Ovary (tissue), 9 donors: Measurements from ENCODE around the gene SLC24A1. TPM values are rescaled to one million over a fixed set of nuclear protein-coding genes. Genes with fewer than 3 reads are reported as not detected.

Source experiments
- DNase-seq, 5 donors: peaks; one replicate each; pipeline ENCODE4 v3.0.0-alpha.2; 2019 to 2020
- H3K27ac ChIP-seq, 2 donors: fragments of 200-600 bp; one replicate each; pipeline versions ENCODE4 v1.5.1 to v1.8.0; 2019 to 2022
- H3K27me3 ChIP-seq: fragments of 200-600 bp; one replicate; pipeline ENCODE4 v1.8.0; 2022
- H3K36me3 ChIP-seq: fragments of 200-600 bp; sonication (generic); one replicate; pipeline ENCODE4 v1.5.1; 2019
- H3K4me1 ChIP-seq: one replicate; pipeline ENCODE4 v1.8.1; 2013; ENCODE audit warnings: mild to moderate bottlenecking, moderate library complexity; ENCODE audit not compliant: insufficient read depth
- H3K4me3 ChIP-seq: fragments of 200-600 bp; sonication (generic); one replicate; pipeline ENCODE4 v1.5.1; 2017
- H3K9me3 ChIP-seq, 2 donors: fragments of 200-600 bp in 1 of 2; sonication (generic) in 1 of 2; one replicate each; pipeline versions ENCODE4 v1.5.1 to v1.8.1; 2013 to 2019; ENCODE audit warnings: mild to moderate bottlenecking in 1 of 2, moderate library complexity in 1 of 2
- CTCF ChIP-seq, 3 donors: fragments of 450-650 bp in 2 of 3; fragments of 200-600 bp in 1 of 3; IDR thresholded peaks; one replicate each; pipeline versions ENCODE4 v1.5.1 to v1.8.0; 2016 to 2022; ENCODE audit warnings: antibody characterized with exemption in 3 of 3, mild to moderate bottlenecking in 1 of 3
- EP300 ChIP-seq: sonication (generic); formaldehyde crosslinking; IDR thresholded peaks from one replicate; pipeline ENCODE4 v1.6.1; 2017; ENCODE audit warnings: antibody characterized with exemption
- POLR2A ChIP-seq: fragments of 450-650 bp; IDR thresholded peaks from one replicate; pipeline ENCODE4 v1.6.1; 2017; ENCODE audit warnings: antibody characterized with exemption, mild to moderate bottlenecking, moderate library complexity
- WGBS, 3 donors: extraction: QIAGEN DNeasy Blood & Tissue Kit in 1 of 3; methylation state at CpG; one replicate each; pipeline versions ENCODE4 v1.1.5 to v1.1.7; 2013 to 2017; 5-methylcytosine and 5-hydroxymethylcytosine counted together
- intact Hi-C, 4 donors: fragments of 100-400 bp; cut with DNase I; formaldehyde crosslinking; loops; one replicate each; pipeline versions ENCODE4 v1.11.0 to v1.15.1; 2022 to 2023
- polyA plus RNA-seq, 2 donors: library from polyadenylated mRNA; stranded (reverse); fragments of 200-250 nt in 1 of 2; fragments of 350-450 nt in 1 of 2; fragmentation: Illumina TruSeq in 1 of 2; extraction: RNeasy Lipid Tissue Mini Kit (QIAGEN cat#74804) in 1 of 2; gene quantifications; one replicate each; pipeline ENCODE4 v1.2.3, GENCODE V29; 2013 to 2014
- total RNA-seq, 7 donors: library from RNA; depleted of rRNA in 2 of 7; stranded (reverse); fragments of >200 nt in 2 of 7; fragmentation: NEBNext Ultra II Directional in 3 of 7; extraction: Animal tissue kit (Norgen Biotek cat#: 25700) in 3 of 7; gene quantifications; one replicate each; pipeline versions ENCODE4 v1.1.0 to v1.2.4, GENCODE V29; 2016 to 2023
- donor health status: DM: no; HTN: no; CAD: no; lungs with moderate emphysema.
- donor health status: DM: no; HTN: no; CAD: no.
- donor health status: Bipolar disorder and iron deficiency.
- donor health status: DM: yes; HTN: yes; CAD: no.
- donor health status: DM: no; HTN: no; CAD: no.
- donor health status: DM: yes; HTN: yes; CAD: no.

The SLC24A1 gene
- total and polyA plus RNA-seq, 9 donors = 4.5 to 17.4 (median 11.3) TPM

- 72 to 78% (median 75%) methylated on average over 2 of the region's 2 CpGs for WGBS, 3 donors
- Histone ChIP-seq H3K9me3 (no peaks in the 10 kb centered on the region), H3K27ac (no peak overlapping the region), H3K4me1 (peaks cover 2% of the 10 kb centered on the region), H3K27me3 (no peaks in the 10 kb centered on the region), H3K4me3 (no peak overlapping the region), H3K36me3 (no peaks in the 10 kb centered on the region)
- intact Hi-C loops = loop anchor here in 1 of 4 donors (10.0 kb wide), 1 partner anchor 651 kb away; no protein-coding TSS in a partner anchor
- DNase-seq = no peak
- no peak for TF ChIP-seq POLR2A
- TF ChIP-seq EP300 = no peak
- TF ChIP-seq CTCF (IDR thresholded peaks at IDR 0.05) = no peak
Measured at GRCh38 chr15:65633752-65634151, 12.0 kb downstream of the SLC24A1 start.

GRCh38 chr15:65634356-65634755 lies 12.6 kb downstream of the SLC24A1 start:
- Histone ChIP-seq H3K9me3 (no peaks in the 10 kb centered on the region), H3K36me3 (no peaks in the 10 kb centered on the region), H3K27ac (no peak overlapping the region), H3K27me3 (no peaks in the 10 kb centered on the region), H3K4me1 (peaks cover 2% of the 10 kb centered on the region), H3K4me3 (no peak overlapping the region)
- no peak for DNase-seq
- 90 to 97% (median 97%) methylated on average over 1 of the region's 1 CpG for WGBS, 3 donors
- TF ChIP-seq EP300 (no peak), CTCF (IDR thresholded peaks at IDR 0.05) (no peak), POLR2A (no peak)
- intact Hi-C loops = loop anchor here in 1 of 4 donors (10.0 kb wide), 1 partner anchor 650 kb away; no protein-coding TSS in a partner anchor

GRCh38 chr15:65638109-65638508 lies 16.4 kb downstream of the SLC24A1 start:
- TF ChIP-seq POLR2A (no peak), EP300 (no peak), CTCF (IDR thresholded peaks at IDR 0.05) (no peak)
- WGBS, 3 donors = 67 to 78% (median 68%) methylated on average over 5 of the region's 5 CpGs
- no peaks in the 10 kb centered on the region for H3K27me3 ChIP-seq
- H3K4me3 ChIP-seq = no peak overlapping the region
- intact Hi-C loops = loop anchor here in 2 of 4 donors (5.0 to 10.0 kb wide), 2 partner anchors 614 to 647 kb away; partner anchors contain the start of gene MEGF11 (in 1 of the 2)
- H3K4me1 ChIP-seq = no peaks in the 10 kb centered on the region
- no peak overlapping the region for H3K27ac ChIP-seq
- DNase-seq = peak in 3 of 5 donors; percentile 23 to 46 (median 35)
- no peaks in the 10 kb centered on the region for H3K36me3 ChIP-seq
- H3K9me3 ChIP-seq = no peaks in the 10 kb centered on the region

GRCh38 chr15:65638681-65639089 lies 16.9 kb downstream of the SLC24A1 start:
- DNase-seq = peak in 2 of 5 donors; percentile 16 to 42
- Histone ChIP-seq H3K4me1 (no peaks in the 10 kb centered on the region), H3K36me3 (no peaks in the 10 kb centered on the region), H3K27ac (no peak overlapping the region), H3K9me3 (no peaks in the 10 kb centered on the region), H3K27me3 (no peaks in the 10 kb centered on the region), H3K4me3 (no peak overlapping the region)
- intact Hi-C loops = loop anchor here in 2 of 4 donors (5.0 to 10.0 kb wide), 2 partner anchors 614 to 646 kb away; partner anchors contain the start of gene MEGF11 (in 1 of the 2)
- no peak for TF ChIP-seq EP300
- no peak for TF ChIP-seq POLR2A
- peak; percentile 70 to 77 (median 72) for TF ChIP-seq CTCF (IDR thresholded peaks at IDR 0.05)
- WGBS, 3 donors = 0 to 2% (median 1%) methylated on average over 3 of the region's 3 CpGs
